ENCODE results near the gene PRR33. TPM values are rescaled to one million over a fixed set of nuclear protein-coding genes. Genes with fewer than 3 reads are reported as not detected.

Gene PRR33
- total RNA-seq, 1 donor from 2014 or later: not detected

- DNase-seq (ENCODE audit: low spot score): peak; percentile 66
- H3K27me3 Mint-ChIP-seq (ENCODE audit: low read depth): no peaks in the 10 kb centered on the region
- H3K27ac Mint-ChIP-seq (ENCODE audit: unreplicated experiment): no peak overlapping the region
- no peaks in the 10 kb centered on the region for H3K36me3 Mint-ChIP-seq (ENCODE audit: low read depth)
- H3K4me3 Mint-ChIP-seq (ENCODE audit: unreplicated experiment): no peak overlapping the region
- TF ChIP-seq, protein P1, sequence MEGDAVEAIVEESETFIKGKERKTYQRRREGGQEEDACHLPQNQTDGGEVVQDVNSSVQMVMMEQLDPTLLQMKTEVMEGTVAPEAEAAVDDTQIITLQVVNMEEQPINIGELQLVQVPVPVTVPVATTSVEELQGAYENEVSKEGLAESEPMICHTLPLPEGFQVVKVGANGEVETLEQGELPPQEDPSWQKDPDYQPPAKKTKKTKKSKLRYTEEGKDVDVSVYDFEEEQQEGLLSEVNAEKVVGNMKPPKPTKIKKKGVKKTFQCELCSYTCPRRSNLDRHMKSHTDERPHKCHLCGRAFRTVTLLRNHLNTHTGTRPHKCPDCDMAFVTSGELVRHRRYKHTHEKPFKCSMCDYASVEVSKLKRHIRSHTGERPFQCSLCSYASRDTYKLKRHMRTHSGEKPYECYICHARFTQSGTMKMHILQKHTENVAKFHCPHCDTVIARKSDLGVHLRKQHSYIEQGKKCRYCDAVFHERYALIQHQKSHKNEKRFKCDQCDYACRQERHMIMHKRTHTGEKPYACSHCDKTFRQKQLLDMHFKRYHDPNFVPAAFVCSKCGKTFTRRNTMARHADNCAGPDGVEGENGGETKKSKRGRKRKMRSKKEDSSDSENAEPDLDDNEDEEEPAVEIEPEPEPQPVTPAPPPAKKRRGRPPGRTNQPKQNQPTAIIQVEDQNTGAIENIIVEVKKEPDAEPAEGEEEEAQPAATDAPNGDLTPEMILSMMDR (IDR thresholded peaks at IDR 0.05): no peak
- peaks cover 19% of the 10 kb centered on the region for H3K4me1 Mint-ChIP-seq (ENCODE audit: low read depth)
- H3K9me3 Mint-ChIP-seq (ENCODE audit: low read depth): no peaks in the 10 kb centered on the region
Observed at GRCh38 chr11:1881442-1882264, 10.0 kb downstream of the PRR33 start.

DNA sequence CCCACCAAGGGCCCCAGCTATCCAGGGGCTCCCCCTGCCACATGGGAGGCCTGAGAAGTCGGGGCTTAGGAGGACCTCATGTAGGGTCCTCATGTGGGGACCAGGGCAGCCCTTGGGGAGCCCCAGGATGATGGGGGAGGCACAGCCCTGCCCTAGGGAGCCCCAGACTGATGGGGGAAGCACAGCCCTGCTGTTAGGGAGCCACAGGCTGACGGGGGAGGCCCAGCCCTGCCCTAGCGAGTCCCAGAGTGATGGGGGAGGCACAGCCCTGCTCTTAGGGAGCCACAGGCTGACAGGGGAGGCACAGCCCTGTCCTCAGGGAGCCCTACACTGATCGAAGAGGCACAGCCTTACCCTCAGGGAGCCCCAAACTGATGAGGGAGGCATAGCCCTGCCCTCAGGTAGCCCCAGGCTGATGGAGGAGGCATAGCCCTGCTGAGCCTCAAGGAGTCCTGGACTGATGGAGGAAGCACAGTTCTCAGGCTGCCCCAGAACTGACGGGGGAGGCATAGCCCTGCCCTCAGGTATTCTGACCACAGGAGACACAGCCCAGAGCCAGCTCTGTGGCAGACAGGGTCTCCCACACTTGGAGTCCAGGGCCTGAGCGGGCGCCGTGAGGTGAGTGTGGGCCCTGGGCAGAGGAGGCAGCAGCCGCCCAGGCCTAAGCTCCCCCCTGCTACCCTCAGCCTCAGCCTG lies 10.8 kb downstream of the PRR33 start:
- no peaks in the 10 kb centered on the region for H3K9me3 Mint-ChIP-seq (ENCODE audit: low read depth)

GRCh38 chr11:1879941-1880720 lies 11.6 kb downstream of the PRR33 start:
- Mint-ChIP-seq H3K36me3 (ENCODE audit: low read depth) (no peaks in the 10 kb centered on the region), H3K27ac (ENCODE audit: unreplicated experiment) (peak overlapping the region; percentile 90), H3K27me3 (ENCODE audit: low read depth) (no peaks in the 10 kb centered on the region), H3K4me1 (ENCODE audit: low read depth) (peaks cover 31% of the 10 kb centered on the region), H3K4me3 (ENCODE audit: unreplicated experiment) (no peak overlapping the region), H3K9me3 (ENCODE audit: low read depth) (no peaks in the 10 kb centered on the region)
- DNase-seq (ENCODE audit: low spot score): peak; percentile 89
- TF ChIP-seq, protein P1 (IDR thresholded peaks at IDR 0.05): no peak

More for the DNA sequence above, 10.8 kb downstream of the PRR33 start:
- peaks cover 26% of the 10 kb centered on the region for H3K4me1 Mint-ChIP-seq (ENCODE audit: low read depth)
- no peak overlapping the region for H3K4me3 Mint-ChIP-seq (ENCODE audit: unreplicated experiment)
- peak overlapping the region; percentile 90 for H3K27ac Mint-ChIP-seq (ENCODE audit: unreplicated experiment)
- H3K27me3 Mint-ChIP-seq (ENCODE audit: low read depth): no peaks in the 10 kb centered on the region
- H3K36me3 Mint-ChIP-seq (ENCODE audit: low read depth): no peaks in the 10 kb centered on the region
- TF ChIP-seq, protein P1 (IDR thresholded peaks at IDR 0.05): no peak
- peak; percentile 87 for DNase-seq (ENCODE audit: low spot score)

GRCh38 chr11:1879342-1879940 lies 12.3 kb downstream of the PRR33 start:
- TF ChIP-seq, protein P1 (IDR thresholded peaks at IDR 0.05): no peak
- no peaks in the 10 kb centered on the region for H3K27me3 Mint-ChIP-seq (ENCODE audit: low read depth)
- DNase-seq (ENCODE audit: low spot score): peak; percentile 75
- no peaks in the 10 kb centered on the region for H3K9me3 Mint-ChIP-seq (ENCODE audit: low read depth)
- no peak overlapping the region for H3K4me3 Mint-ChIP-seq (ENCODE audit: unreplicated experiment)
- peaks cover 33% of the 10 kb centered on the region for H3K4me1 Mint-ChIP-seq (ENCODE audit: low read depth)
- H3K27ac Mint-ChIP-seq (ENCODE audit: unreplicated experiment): peak overlapping the region; percentile 32
- H3K36me3 Mint-ChIP-seq (ENCODE audit: low read depth): no peaks in the 10 kb centered on the region
